Measurements from ENCODE around the gene PHC1.
"Not testable (repeated sequence)": the region's sequence is repeated elsewhere in the genome, so short reads cannot be mapped to it uniquely, and the experiment has no call there.

The PHC1 gene

DNA sequence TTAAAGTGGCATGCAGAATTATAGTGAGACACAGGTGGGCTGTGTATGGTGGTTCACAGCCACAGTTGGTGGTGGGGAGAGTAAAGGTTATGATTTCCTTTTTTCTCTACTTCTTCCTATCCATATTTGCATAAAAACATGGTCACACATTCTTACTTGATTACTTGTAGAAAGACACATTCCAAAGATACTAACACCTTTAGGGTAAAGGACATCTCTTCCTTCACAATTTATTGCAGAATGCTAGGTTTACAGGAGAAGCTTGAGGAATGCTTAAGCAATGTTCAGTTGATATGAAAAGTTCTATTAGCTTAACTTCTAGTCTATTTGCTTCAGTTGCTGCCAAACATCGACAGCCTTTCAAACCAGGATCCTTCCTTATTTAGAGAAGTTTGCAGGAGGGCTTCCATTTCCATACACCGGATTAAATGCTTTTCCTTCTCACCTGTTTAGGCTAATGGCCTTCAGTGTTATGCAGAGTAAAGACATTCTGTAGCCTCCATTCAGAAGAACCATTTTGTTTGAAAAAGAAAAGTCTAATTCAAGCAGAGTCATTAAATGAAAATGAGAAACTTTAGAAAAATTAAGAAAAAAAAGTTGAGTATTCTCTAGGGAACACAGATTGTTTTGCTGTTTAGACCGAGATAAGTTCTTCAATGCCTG is 2.6 kb upstream of the PHC1 start:
- no peak for DNase-seq (ENCODE audit: low spot score)

- no peak for DNase-seq (ENCODE audit: low spot score)
These were observed 1.4 kb upstream of the PHC1 start for GRCh38 chr12:8912914-8913313.

GRCh38 chr12:8913702-8914032 is 642 bp upstream of the PHC1 start:
- DNase-seq (ENCODE audit: low spot score) = no peak

DNA sequence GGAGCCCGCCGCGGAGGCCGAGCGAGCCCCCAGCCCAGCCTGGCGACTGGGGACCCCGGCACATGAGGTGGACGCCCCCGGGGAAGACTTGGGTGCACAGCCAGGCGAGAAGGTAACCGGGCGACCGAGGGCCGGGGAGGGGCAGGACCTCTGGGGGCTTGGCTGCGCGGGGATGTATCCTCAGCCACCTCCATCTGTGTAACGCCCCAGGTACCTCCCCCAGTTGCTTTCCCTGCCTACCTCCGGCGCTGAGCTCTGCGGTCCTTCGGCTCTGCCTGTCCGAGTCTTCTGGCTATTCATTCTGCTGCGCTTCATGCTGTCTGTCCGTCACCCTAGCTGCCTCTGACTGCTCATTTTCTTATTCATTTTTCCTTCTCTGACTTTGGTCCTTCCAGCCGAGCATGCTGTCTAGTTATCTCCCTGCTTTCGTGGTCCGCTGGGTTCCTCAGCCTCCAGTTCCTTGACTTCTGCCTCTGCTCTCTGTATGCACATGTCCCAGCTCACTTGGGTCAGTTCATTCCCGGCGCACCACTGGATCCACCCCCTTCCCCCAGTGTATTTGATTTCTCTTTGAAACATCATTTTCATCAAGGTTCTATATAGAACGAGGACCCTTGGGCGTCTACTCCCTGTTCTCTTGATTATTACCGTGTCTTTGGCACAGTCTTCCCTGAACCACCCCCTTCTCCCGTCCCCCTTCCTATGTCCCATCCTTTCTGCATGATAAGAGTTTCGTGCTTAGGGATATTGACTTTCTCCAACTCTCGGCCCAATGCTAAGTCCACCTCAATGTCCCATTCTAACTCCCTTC is 612 bp downstream of the PHC1 start:
- DNase-seq (ENCODE audit: low spot score) = peak; percentile 64

DNA sequence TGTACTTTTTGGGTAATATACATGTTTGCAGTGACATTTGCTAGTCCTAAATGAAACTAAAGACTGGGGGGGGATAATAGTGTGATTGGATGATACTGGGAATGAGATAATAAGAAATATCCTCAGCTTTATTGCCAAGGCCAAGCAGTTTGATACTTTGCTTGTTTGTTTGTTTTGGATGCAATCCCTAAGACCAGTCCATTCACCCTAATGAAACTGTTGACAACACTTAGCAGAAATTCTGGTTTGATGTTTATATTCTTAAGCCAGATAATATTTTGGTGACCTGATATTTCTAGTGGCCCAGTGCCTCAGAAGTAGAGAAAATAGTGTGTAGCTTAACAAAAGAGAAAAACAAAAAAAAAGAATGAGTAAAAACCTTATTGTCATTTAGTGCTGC is 1.8 kb downstream of the PHC1 start:
- no peak for DNase-seq (ENCODE audit: low spot score)

- no peak for DNase-seq (ENCODE audit: low spot score)
These were observed 2.7 kb downstream of the PHC1 start for GRCh38 chr12:8917031-8917430.

DNA sequence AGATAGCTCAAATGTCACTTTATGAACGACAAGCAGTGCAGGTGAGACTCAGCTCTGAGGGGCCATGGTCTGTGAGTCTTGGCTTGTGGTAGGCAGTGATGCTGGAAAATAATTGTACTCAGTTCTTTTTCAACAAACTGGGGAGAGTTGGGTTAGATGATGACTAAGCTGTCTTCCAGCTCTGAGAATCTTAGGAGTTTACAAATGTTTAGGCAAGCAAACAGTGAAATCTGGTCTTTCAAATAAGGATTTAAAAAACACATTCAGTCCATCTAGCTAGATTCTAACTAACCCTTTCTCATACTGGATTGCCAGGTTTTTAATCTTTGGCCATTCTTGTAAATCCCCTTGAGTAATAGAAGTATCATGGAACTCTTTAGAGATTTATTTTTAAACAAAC is 3.4 kb downstream of the PHC1 start:
- no peak for DNase-seq (ENCODE audit: low spot score)

GRCh38 chr12:8919643-8920042 is 5.3 kb downstream of the PHC1 start:
- not testable (repeated sequence) for DNase-seq (ENCODE audit: low spot score)

- no peak for DNase-seq (ENCODE audit: low spot score)
These were observed 8.2 kb downstream of the PHC1 start for GRCh38 chr12:8922544-8922943.

DNA sequence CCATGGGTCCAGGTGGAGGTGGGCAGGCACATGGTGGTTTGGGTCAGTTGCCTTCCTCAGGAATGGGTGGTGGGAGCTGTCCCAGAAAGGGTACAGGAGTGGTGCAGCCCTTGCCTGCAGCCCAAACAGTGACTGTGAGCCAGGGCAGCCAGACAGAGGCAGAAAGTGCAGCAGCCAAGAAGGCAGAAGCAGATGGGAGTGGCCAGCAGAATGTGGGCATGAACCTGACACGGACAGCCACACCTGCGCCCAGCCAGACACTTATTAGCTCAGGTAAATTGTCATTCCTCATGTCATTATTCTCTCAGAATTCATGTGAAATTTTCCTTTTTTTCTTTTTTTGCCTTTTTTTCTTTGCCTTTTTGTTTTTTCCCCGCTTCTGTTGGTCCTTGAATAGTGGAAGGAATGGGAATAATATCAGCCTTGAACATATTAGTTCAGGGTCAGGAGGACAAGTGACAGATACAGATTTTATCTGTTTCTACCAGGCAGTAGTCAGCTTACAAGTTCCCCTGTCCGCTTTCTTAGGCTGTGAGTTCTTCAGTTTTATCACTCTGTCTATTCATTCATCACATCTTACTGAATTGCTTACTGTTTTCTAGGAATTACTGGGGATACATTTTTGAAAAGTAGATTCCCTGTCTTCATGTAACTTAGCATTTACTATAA is 16.5 kb downstream of the PHC1 start:
- DNase-seq (ENCODE audit: low spot score) = not testable (repeated sequence)

DNA sequence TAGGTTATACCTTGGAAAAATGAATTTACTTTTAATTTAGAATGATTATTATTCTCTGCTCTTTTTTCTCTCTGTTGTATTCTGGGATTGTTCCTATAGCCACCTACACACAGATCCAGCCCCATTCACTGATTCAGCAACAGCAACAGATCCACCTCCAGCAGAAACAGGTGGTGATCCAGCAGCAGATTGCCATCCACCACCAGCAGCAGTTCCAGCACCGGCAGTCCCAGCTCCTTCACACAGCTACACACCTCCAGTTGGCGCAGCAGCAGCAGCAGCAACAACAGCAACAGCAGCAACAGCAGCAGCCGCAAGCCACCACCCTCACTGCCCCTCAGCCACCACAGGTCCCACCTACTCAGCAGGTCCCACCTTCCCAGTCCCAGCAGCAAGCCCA is 18.2 kb downstream of the PHC1 start:
- not testable (repeated sequence) for DNase-seq (ENCODE audit: low spot score)

GRCh38 chr12:8934080-8934479 is 19.8 kb downstream of the PHC1 start:
- DNase-seq (ENCODE audit: low spot score) = not testable (repeated sequence)

DNA sequence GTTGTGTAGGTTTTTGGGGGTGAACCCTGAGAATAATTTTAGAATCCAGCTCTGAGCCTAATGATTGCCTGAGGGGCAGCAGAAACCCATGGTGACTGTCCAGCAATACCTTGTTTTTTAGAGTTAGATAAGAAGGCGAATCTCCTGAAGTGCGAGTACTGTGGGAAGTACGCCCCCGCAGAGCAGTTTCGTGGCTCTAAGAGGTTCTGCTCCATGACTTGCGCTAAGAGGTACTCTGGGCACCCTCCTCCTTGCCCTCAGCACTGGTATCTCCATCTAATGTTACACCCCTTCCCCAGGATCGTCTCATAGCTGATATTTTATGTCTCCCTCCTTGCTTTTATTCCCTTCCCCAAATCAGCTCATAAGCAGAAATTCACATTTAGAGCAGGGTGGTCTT is 22.4 kb downstream of the PHC1 start:
- no peak for DNase-seq (ENCODE audit: low spot score)

- not testable (repeated sequence) for DNase-seq (ENCODE audit: low spot score)
These were observed 23.6 kb downstream of the PHC1 start for GRCh38 chr12:8937842-8938442.

GRCh38 chr12:8941691-8942478 is 27.6 kb downstream of the PHC1 start:
- DNase-seq (ENCODE audit: low spot score) = no peak

DNA sequence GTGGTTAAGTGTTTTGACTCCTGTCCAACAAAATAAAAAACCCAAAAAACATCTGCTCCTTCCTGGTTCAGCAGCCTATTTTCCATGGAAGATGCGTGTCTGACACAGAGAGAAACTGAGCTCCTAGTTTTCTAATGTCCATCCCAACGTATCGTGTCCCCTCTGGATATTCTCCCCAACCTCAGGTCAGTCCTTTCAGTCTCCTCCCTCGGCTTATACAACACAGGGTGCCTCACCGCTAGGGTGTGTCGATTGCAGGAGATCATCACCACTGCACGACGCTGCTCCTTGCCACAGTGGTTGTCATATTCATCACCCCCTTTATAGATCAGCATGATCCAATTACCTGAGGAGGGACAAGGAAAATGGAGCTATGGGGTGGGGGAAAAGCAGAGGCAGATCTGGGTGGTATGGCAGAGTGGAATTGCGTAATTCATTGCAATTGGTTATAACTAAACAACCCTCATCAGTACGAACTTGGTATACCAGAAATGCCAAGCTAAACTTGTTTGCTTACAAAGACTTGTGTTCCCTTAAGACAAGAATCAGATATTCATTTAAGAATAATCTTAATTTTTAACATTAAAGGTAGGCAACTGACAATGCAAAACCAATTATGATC is 29.4 kb downstream of the PHC1 start:
- DNase-seq (ENCODE audit: low spot score) = no peak

DNA sequence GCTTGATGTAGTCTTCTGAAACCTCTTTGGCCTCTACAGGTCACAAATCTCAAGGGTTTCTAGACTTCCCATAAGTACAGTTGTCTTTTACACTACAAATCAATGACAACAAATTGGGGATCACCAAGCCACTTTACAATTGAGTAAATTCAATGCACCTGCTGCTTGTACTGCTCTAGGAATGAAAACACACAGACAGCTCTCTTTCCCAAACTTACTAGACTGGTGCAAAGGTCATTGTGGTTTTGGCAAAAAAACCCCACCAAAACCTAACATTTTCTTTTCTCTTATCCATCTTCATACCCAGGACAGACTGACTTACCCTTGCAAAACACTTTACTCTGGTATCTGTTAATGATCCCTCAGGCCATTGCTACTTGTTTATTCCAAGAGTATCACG is 32.4 kb downstream of the PHC1 start:
- no peak for DNase-seq (ENCODE audit: low spot score)

DNA sequence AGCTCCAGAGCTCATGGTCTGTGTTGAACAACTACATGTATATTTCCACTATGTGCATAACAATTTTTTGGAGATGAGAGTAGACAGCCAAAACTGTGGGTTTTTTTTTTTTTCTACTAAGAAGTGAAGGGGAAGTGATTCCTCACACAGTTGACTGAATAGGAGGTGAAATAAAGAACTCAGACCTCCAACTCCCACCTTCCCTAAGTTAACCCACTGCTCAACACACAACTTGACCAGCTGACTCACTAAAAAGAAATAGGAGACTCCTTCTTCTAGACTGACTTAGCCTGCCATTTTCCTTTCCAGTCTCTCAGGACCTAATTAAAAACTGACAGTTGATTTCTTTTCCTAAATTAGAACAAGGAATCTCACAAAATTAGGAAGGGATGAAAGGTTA is 33.4 kb downstream of the PHC1 start:
- no peak for DNase-seq (ENCODE audit: low spot score)

DNA sequence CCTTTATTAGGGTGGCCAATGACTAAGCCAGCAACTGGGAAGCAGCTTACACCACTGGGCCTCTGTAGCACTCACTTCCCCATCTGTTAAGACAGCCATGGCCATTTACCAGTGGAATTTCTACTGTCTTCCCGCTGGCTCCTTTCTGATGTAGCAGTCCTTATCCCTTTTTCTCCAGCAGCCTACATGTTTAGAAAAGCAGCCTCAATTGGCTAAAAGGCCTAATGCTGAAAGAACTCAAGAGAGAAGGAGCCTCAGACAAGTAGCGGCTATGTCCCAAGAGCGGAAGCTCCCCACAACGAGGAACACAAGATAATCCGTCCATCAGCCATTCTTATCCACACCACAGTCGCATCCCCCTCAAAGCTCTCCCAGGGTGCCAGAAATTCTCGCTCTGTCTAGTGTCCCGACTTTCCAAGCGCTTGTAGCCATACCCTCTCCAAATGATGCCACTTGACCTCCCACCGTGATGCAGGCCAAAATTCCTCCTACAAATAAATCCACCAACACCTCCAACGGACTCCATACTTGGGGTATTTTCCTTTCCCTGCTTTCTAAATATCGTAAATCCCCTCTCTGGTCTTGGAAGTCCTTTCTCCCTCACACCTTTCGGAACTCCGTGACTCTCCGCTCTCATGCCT is 34.5 kb downstream of the PHC1 start:
- peak; percentile 21 for DNase-seq (ENCODE audit: low spot score)

- peak; percentile 99 for DNase-seq (ENCODE audit: low spot score)
These were observed 35.3 kb downstream of the PHC1 start, which contains the start of gene M6PR for GRCh38 chr12:8949342-8950220. TSS of gene M6PR (minus strand) at chr12:8949645. CDS start at chr12:8946404, 3,241 bp downstream.
